Osteocyte (in vitro differentiated cells): ENCODE data around the gene IFNB1. TPM values are rescaled to one million over a fixed set of nuclear protein-coding genes. Genes with fewer than 3 reads are reported as not detected.

ENCODE experiments used
- DNase-seq: peaks from one replicate; pipeline ENCODE4 v3.0.0; 2021; ENCODE audit warnings: mixed read lengths; ENCODE audit not compliant: unreplicated experiment; ENCODE audit errors: extremely low spot score
- H3K27ac Mint-ChIP-seq: one replicate; pipeline ENCODE4 v1.8.0; 2021; ENCODE audit warnings: mild to moderate bottlenecking, mixed read lengths; ENCODE audit not compliant: unreplicated experiment
- H3K27me3 Mint-ChIP-seq: one replicate; pipeline ENCODE4 v1.8.0; 2021; ENCODE audit warnings: mixed read lengths; ENCODE audit not compliant: unreplicated experiment
- H3K36me3 Mint-ChIP-seq: one replicate; pipeline ENCODE4 v1.8.0; 2021; ENCODE audit warnings: mixed read lengths; ENCODE audit not compliant: unreplicated experiment
- H3K4me1 Mint-ChIP-seq: one replicate; pipeline ENCODE4 v1.8.0; 2021; ENCODE audit warnings: mixed read lengths; ENCODE audit not compliant: unreplicated experiment
- H3K4me3 Mint-ChIP-seq: one replicate; pipeline ENCODE4 v1.8.0; 2021; ENCODE audit warnings: mild to moderate bottlenecking, moderate library complexity, mixed read lengths; ENCODE audit not compliant: unreplicated experiment
- H3K9me3 Mint-ChIP-seq: one replicate; pipeline ENCODE4 v1.8.0; 2021; ENCODE audit warnings: mixed read lengths; ENCODE audit not compliant: unreplicated experiment
- CTCF ChIP-seq: fragments of 200-600 bp; sonication (generic); IDR thresholded peaks from 2 replicates; pipeline ENCODE4 v1.5.0; 2021; ENCODE audit warnings: antibody characterized with exemption, mild to moderate bottlenecking, moderate library complexity
- long read RNA-seq: library from polyadenylated mRNA; unstranded; transcript quantifications from one replicate; pipeline ENCODE4 v2.0.0, GENCODE V29; 2021
- total RNA-seq: library from RNA; stranded (reverse); gene quantifications from 2 replicates; pipeline ENCODE4 v1.2.1, GENCODE V29; 2021

Gene IFNB1
- total RNA-seq, result not detected in 2 replicates
- long read RNA-seq, result 0 reads

GRCh38 chr9:21077781-21078180 is at the start of gene IFNB1:
Gene IFNB1 (minus strand): TSS chr9:21077942. CDS start chr9:21077869, 73 bp downstream.
- no peak within 1 kb of the TSS for H3K4me3 Mint-ChIP-seq
- no peak within 1 kb of the TSS for H3K27ac Mint-ChIP-seq
- peaks cover 4% of the 10 kb centered on the region for H3K4me1 Mint-ChIP-seq
- TF ChIP-seq CTCF, result no peak
- no peak for DNase-seq
- peaks cover 6% of the 10 kb centered on the region for H3K9me3 Mint-ChIP-seq
- H3K36me3 Mint-ChIP-seq, result peaks cover 2% of the 10 kb centered on the region
- no peaks in the 10 kb centered on the region for H3K27me3 Mint-ChIP-seq

- no peaks in the 10 kb centered on the region for H3K4me1 Mint-ChIP-seq
- TF ChIP-seq CTCF, result no peak
- no peaks in the 10 kb centered on the region for H3K9me3 Mint-ChIP-seq
- no peak overlapping the region for H3K27ac Mint-ChIP-seq
- H3K27me3 Mint-ChIP-seq, result peaks cover 71% of the 10 kb centered on the region
- no peak for DNase-seq
- no peaks in the 10 kb centered on the region for H3K36me3 Mint-ChIP-seq
- H3K4me3 Mint-ChIP-seq, result no peak overlapping the region
Measured at GRCh38 chr9:21121595-21122251, 44.0 kb upstream of the IFNB1 start.

GRCh38 chr9:21121079-21121478 is 43.3 kb upstream of the IFNB1 start:
- H3K9me3 Mint-ChIP-seq, result no peaks in the 10 kb centered on the region
- no peak for TF ChIP-seq CTCF
- peaks cover 71% of the 10 kb centered on the region for H3K27me3 Mint-ChIP-seq
- no peak for DNase-seq
- no peak overlapping the region for H3K4me3 Mint-ChIP-seq
- H3K27ac Mint-ChIP-seq, result no peak overlapping the region
- no peaks in the 10 kb centered on the region for H3K36me3 Mint-ChIP-seq
- no peaks in the 10 kb centered on the region for H3K4me1 Mint-ChIP-seq

- no peak overlapping the region for H3K4me3 Mint-ChIP-seq
- peaks cover 1% of the 10 kb centered on the region for H3K4me1 Mint-ChIP-seq
- no peaks in the 10 kb centered on the region for H3K36me3 Mint-ChIP-seq
- no peak for TF ChIP-seq CTCF
- no peaks in the 10 kb centered on the region for H3K9me3 Mint-ChIP-seq
- peaks cover 65% of the 10 kb centered on the region for H3K27me3 Mint-ChIP-seq
- no peak for DNase-seq
- H3K27ac Mint-ChIP-seq, result no peak overlapping the region
Measured at GRCh38 chr9:21119093-21119770, 41.5 kb upstream of the IFNB1 start.

- Mint-ChIP-seq H3K4me3 (no peak overlapping the region), H3K9me3 (no peaks in the 10 kb centered on the region), H3K27ac (no peak overlapping the region), H3K4me1 (peaks cover 1% of the 10 kb centered on the region), H3K27me3 (peaks cover 51% of the 10 kb centered on the region), H3K36me3 (no peaks in the 10 kb centered on the region)
- TF ChIP-seq CTCF, result no peak
- DNase-seq, result no peak
Measured at GRCh38 chr9:21114311-21114710, 36.6 kb upstream of the IFNB1 start.
